H9 (cell line): ENCODE measurements around the gene HIP1. TPM values are rescaled to one million over a fixed set of nuclear protein-coding genes. Genes with fewer than 3 reads are reported as not detected.
"Not testable (repeated sequence)": the region's sequence is repeated elsewhere in the genome, so short reads cannot be mapped to it uniquely, and the experiment has no call there.

Source experiments
- DNase-seq: peaks from one replicate; pipeline ENCODE4 v3.0.0-alpha.2; 2017
- H2AFZ ChIP-seq: one replicate; pipeline ENCODE4 v1.6.1; 2013; ENCODE audit warnings: mild to moderate bottlenecking, low read length, control low read depth, moderate library complexity
- H2AK5ac ChIP-seq: 2 replicates; pipeline ENCODE4 v1.6.1; 2013; ENCODE audit warnings: low read length, control low read depth, mixed read lengths; ENCODE audit not compliant: insufficient read length
- H2BK120ac ChIP-seq: one replicate; pipeline ENCODE4 v1.6.1; 2013; ENCODE audit warnings: low read depth, mild to moderate bottlenecking, low read length, control low read depth, inconsistent platforms; ENCODE audit not compliant: poor library complexity, severe bottlenecking
- H2BK12ac ChIP-seq: 2 replicates; pipeline ENCODE4 v1.6.1; 2013; ENCODE audit warnings: low read length, control low read depth, mixed read lengths, low read depth; ENCODE audit not compliant: insufficient read length
- H2BK15ac ChIP-seq: 2 replicates; pipeline ENCODE4 v1.6.1; 2013; ENCODE audit warnings: low read depth, low read length, control low read depth
- H2BK20ac ChIP-seq: one replicate; pipeline ENCODE4 v1.6.1; 2013; ENCODE audit warnings: low read depth, mild to moderate bottlenecking, low read length, control low read depth, inconsistent platforms; ENCODE audit not compliant: poor library complexity, severe bottlenecking
- H2BK5ac ChIP-seq: 2 replicates; pipeline ENCODE4 v1.6.1; 2013; ENCODE audit warnings: low read length, control low read depth, mixed read lengths; ENCODE audit not compliant: insufficient read length
- H3K14ac ChIP-seq: 2 replicates; pipeline ENCODE4 v1.6.1; 2013; ENCODE audit warnings: low read length, control low read depth; ENCODE audit not compliant: insufficient read depth
- H3K18ac ChIP-seq: 2 replicates; pipeline ENCODE4 v1.6.1; 2013; ENCODE audit warnings: low read depth, mild to moderate bottlenecking, mixed read lengths, low read length, control low read depth; ENCODE audit not compliant: insufficient read length
- H3K23ac ChIP-seq: 2 replicates; pipeline ENCODE4 v1.6.1; 2013; ENCODE audit warnings: low read length, control low read depth, mixed read lengths, low read depth; ENCODE audit not compliant: insufficient read length
- H3K23me2 ChIP-seq: 2 replicates; pipeline ENCODE4 v1.6.1; 2013; ENCODE audit warnings: low read depth, mild to moderate bottlenecking, mixed read lengths, low read length, control low read depth; ENCODE audit not compliant: insufficient read length, poor library complexity, severe bottlenecking
- H3K27ac ChIP-seq: 2 replicates; pipeline ENCODE4 v1.5.1; 2013; ENCODE audit warnings: low read length, control low read depth, mixed read lengths, low read depth; ENCODE audit not compliant: insufficient read length
- H3K27me3 ChIP-seq: 2 replicates; pipeline ENCODE4 v1.6.1; 2013; ENCODE audit warnings: low read length, control low read depth, inconsistent platforms; ENCODE audit not compliant: insufficient read depth
- H3K4ac ChIP-seq: 2 replicates; pipeline ENCODE4 v1.6.1; 2013; ENCODE audit warnings: low read depth, mild to moderate bottlenecking, control low read depth, inconsistent platforms, low read length, moderate library complexity
- H3K4me1 ChIP-seq: 2 replicates; pipeline ENCODE4 v1.6.1; 2013; ENCODE audit warnings: low read length, control low read depth, inconsistent platforms; ENCODE audit not compliant: insufficient read depth
- H3K4me2 ChIP-seq: 2 replicates; pipeline ENCODE4 v1.6.1; 2013; ENCODE audit warnings: low read length, control low read depth, mixed read lengths; ENCODE audit not compliant: insufficient read length, insufficient read depth
- H3K56ac ChIP-seq: 2 replicates; pipeline ENCODE4 v1.6.1; 2013; ENCODE audit warnings: low read depth, mild to moderate bottlenecking, mixed read lengths, low read length, control low read depth; ENCODE audit not compliant: insufficient read length
- H3K79me1 ChIP-seq: 2 replicates; pipeline ENCODE4 v1.6.1; 2013; ENCODE audit warnings: low read depth, mild to moderate bottlenecking, moderate library complexity, low read length, control low read depth, inconsistent platforms; ENCODE audit not compliant: insufficient read depth, poor library complexity, severe bottlenecking
- H3K79me2 ChIP-seq: 2 replicates; pipeline ENCODE4 v1.6.1; 2013; ENCODE audit warnings: low read length, control low read depth, inconsistent platforms; ENCODE audit not compliant: insufficient read depth
- H3K9ac ChIP-seq: 2 replicates; pipeline ENCODE4 v1.6.1; 2013; ENCODE audit warnings: low read length, control low read depth, mixed read lengths; ENCODE audit not compliant: insufficient read length; ENCODE audit errors: extremely low read depth
- H3K9me3 ChIP-seq: one replicate; pipeline ENCODE4 v1.6.1; 2013; ENCODE audit warnings: low read depth, low read length, inconsistent platforms; ENCODE audit not compliant: control insufficient read depth
- H3T11ph ChIP-seq: one replicate; pipeline ENCODE4 v1.6.1; 2013; ENCODE audit warnings: mild to moderate bottlenecking, low read length, control low read depth, inconsistent platforms
- H4K20me1 ChIP-seq: one replicate; pipeline ENCODE4 v1.6.1; 2013; ENCODE audit not compliant: control insufficient read depth, insufficient read length, insufficient read depth
- H4K5ac ChIP-seq: 2 replicates; pipeline ENCODE4 v1.6.1; 2013; ENCODE audit warnings: low read depth, mild to moderate bottlenecking, mixed read lengths, low read length, control low read depth; ENCODE audit not compliant: insufficient read length
- H4K8ac ChIP-seq: replicated peaks from 2 replicates; pipeline ENCODE4 v1.6.1; 2013; ENCODE audit warnings: low read length, control low read depth, mixed read lengths, low read depth; ENCODE audit not compliant: insufficient read length
- H4K91ac ChIP-seq: 2 replicates; pipeline ENCODE4 v1.6.1; 2013; ENCODE audit warnings: low read depth, mild to moderate bottlenecking, moderate library complexity, mixed read lengths, low read length, control low read depth; ENCODE audit not compliant: insufficient read length
- H3K27ac Mint-ChIP-seq, 3 experiments: 2 replicates in 2 of 3; 3 replicates in 1 of 3; pipeline ENCODE4 v1.8.0; 2020 to 2021; ENCODE audit warnings: mixed read lengths in 3 of 3, mild to moderate bottlenecking in 1 of 3, moderate library complexity in 1 of 3
- H3K27me3 Mint-ChIP-seq: 2 replicates; pipeline ENCODE4 v1.8.0; 2021; ENCODE audit warnings: low read depth, mild to moderate bottlenecking, moderate library complexity, mixed read lengths
- H3K36me3 Mint-ChIP-seq, 3 experiments: 2 replicates in 2 of 3; 3 replicates in 1 of 3; pipeline ENCODE4 v1.8.0; 2020 to 2021; ENCODE audit warnings: low read depth in 3 of 3, mixed read lengths in 3 of 3; ENCODE audit not compliant: insufficient read depth in 1 of 3
- H3K4me1 Mint-ChIP-seq, 2 experiments: 2 replicates each; pipeline ENCODE4 v1.8.0; 2020; ENCODE audit warnings: mixed read lengths in 2 of 2
- H3K4me3 Mint-ChIP-seq, 2 experiments: 2 replicates in 1 of 2; 3 replicates in 1 of 2; pipeline ENCODE4 v1.8.0; 2020 to 2021; ENCODE audit warnings: mild to moderate bottlenecking in 2 of 2, mixed read lengths in 2 of 2, moderate library complexity in 1 of 2
- H3K9me3 Mint-ChIP-seq, 2 experiments: 2 replicates in 1 of 2; 3 replicates in 1 of 2; pipeline ENCODE4 v1.8.0; 2020; ENCODE audit warnings: mild to moderate bottlenecking in 2 of 2, mixed read lengths in 2 of 2, moderate library complexity in 1 of 2
- WGBS: extraction: QIAGEN DNeasy Blood & Tissue Kit; methylation state at CpG from one replicate; pipeline ENCODE4 v1.1.7; 2013; ENCODE audit warnings: missing lambda C conversion rate, low lambda C conversion rate, mixed read lengths; ENCODE audit not compliant: insufficient read length; ENCODE audit errors: extremely low coverage; 5-methylcytosine and 5-hydroxymethylcytosine counted together
- total RNA-seq: library from RNA; stranded (reverse); gene quantifications from 2 replicates; pipeline ENCODE4 v1.2.1, GENCODE V29; 2021

HIP1 gene
- total RNA-seq, 1 experiment from 2014 or later, result 87.5 TPM

DNA sequence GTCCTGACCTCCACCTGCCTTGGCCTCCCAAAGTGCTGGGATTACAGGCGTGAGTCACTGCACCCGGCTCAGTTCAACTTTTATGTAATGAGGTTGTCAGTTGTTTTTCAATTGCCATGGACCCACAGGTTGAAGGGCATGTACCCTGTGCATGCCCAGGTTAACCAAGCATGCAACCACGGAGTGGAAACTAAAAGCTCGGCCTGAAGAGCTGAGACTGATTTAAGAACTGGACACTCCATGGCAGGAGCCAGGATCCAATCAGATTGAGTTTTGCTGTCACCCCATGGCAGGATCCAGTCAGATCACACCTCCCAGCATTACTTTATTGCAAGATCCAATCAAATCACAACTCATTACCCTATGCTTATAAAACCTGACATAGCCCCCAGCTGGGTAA lies 229.7 kb downstream of the HIP1 start:
- not testable (repeated sequence) for H3K9me3 Mint-ChIP-seq, H2BK120ac ChIP-seq, H3K9me3 ChIP-seq, H2AFZ ChIP-seq, H3K27me3 ChIP-seq, H3K79me2 ChIP-seq, DNase-seq, H3T11ph ChIP-seq, H4K91ac ChIP-seq, H3K27me3 Mint-ChIP-seq, H3K27ac Mint-ChIP-seq, H2AK5ac ChIP-seq, H4K8ac ChIP-seq, H3K79me1 ChIP-seq, H3K4me1 Mint-ChIP-seq, H2BK5ac ChIP-seq, H4K5ac ChIP-seq, H2BK15ac ChIP-seq, H3K27ac ChIP-seq, H3K18ac ChIP-seq, H2BK12ac ChIP-seq, H3K4me1 ChIP-seq, H3K4me2 ChIP-seq, H3K4me3 Mint-ChIP-seq, H4K20me1 ChIP-seq, H3K23ac ChIP-seq, H3K4ac ChIP-seq, H3K9ac ChIP-seq, H3K14ac ChIP-seq, H2BK20ac ChIP-seq, H3K56ac ChIP-seq, H3K23me2 ChIP-seq
- no CpG with 5 or more reads among the region's 4 CpGs for WGBS
- H3K36me3 Mint-ChIP-seq, result peaks cover 4 to 12% (median 7%) of the 10 kb centered on the region in 3 experiments

GRCh38 chr7:75492020-75492419 lies 246.7 kb downstream of the HIP1 start, which contains the start of gene SPDYE5:
Gene SPDYE5, plus strand, starts transcription at chr7:75492320. Its CDS starts 1,728 bp downstream, at chr7:75494048.
- not testable (repeated sequence) for H4K91ac ChIP-seq, H3K9ac ChIP-seq, H3K79me1 ChIP-seq, H3K79me2 ChIP-seq, H3K14ac ChIP-seq, H3K4me1 Mint-ChIP-seq, H3K23me2 ChIP-seq, H3K9me3 ChIP-seq, H2BK5ac ChIP-seq, H2AK5ac ChIP-seq, H3K27ac Mint-ChIP-seq, H3K27ac ChIP-seq, H3K27me3 ChIP-seq, H2AFZ ChIP-seq, H3K4ac ChIP-seq, H3K36me3 Mint-ChIP-seq, H3K4me1 ChIP-seq, H3K27me3 Mint-ChIP-seq, H3T11ph ChIP-seq, H4K5ac ChIP-seq, H3K4me3 Mint-ChIP-seq, H4K20me1 ChIP-seq, H4K8ac ChIP-seq, H3K18ac ChIP-seq, H2BK20ac ChIP-seq, H2BK120ac ChIP-seq, H3K23ac ChIP-seq, H2BK15ac ChIP-seq, H2BK12ac ChIP-seq, H3K4me2 ChIP-seq, H3K9me3 Mint-ChIP-seq, H3K56ac ChIP-seq, DNase-seq
- no CpG with 5 or more reads among the region's 6 CpGs for WGBS
